Measurements from ENCODE around the gene CARM1. TPM values are rescaled to one million over a fixed set of nuclear protein-coding genes. Genes with fewer than 3 reads are reported as not detected.

Gene CARM1
- total RNA-seq, 1 donor from 2014 or later = 37.2 TPM

Small RNA genes lying within 50 kb of the gene (microRNA-seq; reads per million reads assigned to microRNA genes)
- not detected for gene MIR6793 (ENCODE audit: borderline number of aligned reads)

Other genes starting within 250 kb of the CARM1 start
- gene SLC44A2, start 246.0 kb upstream of the CARM1 start, total RNA-seq = 110 TPM
- gene ILF3, start 217.2 kb upstream of the CARM1 start, total RNA-seq = 212 TPM
- gene QTRT1, start 170.1 kb upstream of the CARM1 start, total RNA-seq = 45.9 TPM
- gene DNM2, start 153.5 kb upstream of the CARM1 start, total RNA-seq = 134 TPM
- gene TMED1, start 35.3 kb upstream of the CARM1 start, total RNA-seq = 24.9 TPM
- 4.4 TPM for gene C19orf38, start 23.1 kb upstream of the CARM1 start, total RNA-seq
- gene YIPF2, start 57.1 kb downstream of the CARM1 start, total RNA-seq = 28.4 TPM
- 14.4 TPM for gene TIMM29, start 57.3 kb downstream of the CARM1 start, total RNA-seq
- gene SMARCA4, start 89.5 kb downstream of the CARM1 start, total RNA-seq = 70.7 TPM
- 109 TPM for gene LDLR, start 217.9 kb downstream of the CARM1 start, total RNA-seq

Data from mesenteric fat pad (tissue), 1 donor.